Measurements from ENCODE around the gene TBCD. TPM values are rescaled to one million over a fixed set of nuclear protein-coding genes. Genes with fewer than 3 reads are reported as not detected.

The TBCD gene
- total RNA-seq, 1 donor from 2014 or later = 118 TPM

- H3K9me3 Mint-ChIP-seq (ENCODE audit: unreplicated experiment) = peaks cover 1% of the 10 kb centered on the region
- H3K4me3 Mint-ChIP-seq (ENCODE audit: unreplicated experiment) = no peak overlapping the region
- peaks cover 1% of the 10 kb centered on the region for H3K27me3 Mint-ChIP-seq (ENCODE audit: unreplicated experiment)
- no peaks in the 10 kb centered on the region for H3K36me3 Mint-ChIP-seq (ENCODE audit: unreplicated experiment)
- H3K4me1 Mint-ChIP-seq (ENCODE audit: low read depth, unreplicated experiment) = no peaks in the 10 kb centered on the region
- TF ChIP-seq, protein P1, sequence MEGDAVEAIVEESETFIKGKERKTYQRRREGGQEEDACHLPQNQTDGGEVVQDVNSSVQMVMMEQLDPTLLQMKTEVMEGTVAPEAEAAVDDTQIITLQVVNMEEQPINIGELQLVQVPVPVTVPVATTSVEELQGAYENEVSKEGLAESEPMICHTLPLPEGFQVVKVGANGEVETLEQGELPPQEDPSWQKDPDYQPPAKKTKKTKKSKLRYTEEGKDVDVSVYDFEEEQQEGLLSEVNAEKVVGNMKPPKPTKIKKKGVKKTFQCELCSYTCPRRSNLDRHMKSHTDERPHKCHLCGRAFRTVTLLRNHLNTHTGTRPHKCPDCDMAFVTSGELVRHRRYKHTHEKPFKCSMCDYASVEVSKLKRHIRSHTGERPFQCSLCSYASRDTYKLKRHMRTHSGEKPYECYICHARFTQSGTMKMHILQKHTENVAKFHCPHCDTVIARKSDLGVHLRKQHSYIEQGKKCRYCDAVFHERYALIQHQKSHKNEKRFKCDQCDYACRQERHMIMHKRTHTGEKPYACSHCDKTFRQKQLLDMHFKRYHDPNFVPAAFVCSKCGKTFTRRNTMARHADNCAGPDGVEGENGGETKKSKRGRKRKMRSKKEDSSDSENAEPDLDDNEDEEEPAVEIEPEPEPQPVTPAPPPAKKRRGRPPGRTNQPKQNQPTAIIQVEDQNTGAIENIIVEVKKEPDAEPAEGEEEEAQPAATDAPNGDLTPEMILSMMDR (IDR thresholded peaks at IDR 0.05; ENCODE audit: partially characterized antibody, unreplicated experiment) = no peak
- no peak overlapping the region for H3K27ac Mint-ChIP-seq (ENCODE audit: unreplicated experiment)
- no peak for DNase-seq
Observed at GRCh38 chr17:82704886-82705285, 47.0 kb upstream of the TBCD start.

DNA sequence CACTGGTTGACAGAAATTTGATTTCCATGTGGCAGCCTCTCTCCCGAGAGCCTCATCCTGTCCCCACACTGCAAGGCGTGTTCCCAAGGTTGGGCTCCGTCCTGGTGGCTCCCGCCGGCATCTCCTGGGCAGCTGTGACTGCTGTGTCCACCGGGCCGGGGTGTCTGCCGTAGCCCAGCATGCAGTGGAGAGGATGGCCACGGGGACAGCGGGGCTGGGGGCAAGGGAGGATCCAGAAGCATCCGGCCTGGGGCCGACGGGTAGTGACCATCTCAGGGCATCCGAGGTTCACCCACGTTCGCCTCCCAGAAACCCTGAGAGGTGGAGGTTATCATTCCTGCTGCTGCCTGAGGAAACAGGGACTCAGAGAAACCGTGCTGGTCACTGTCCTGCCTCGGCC, 46.1 kb upstream of the TBCD start:
- Mint-ChIP-seq H3K27me3 (ENCODE audit: unreplicated experiment) (peaks cover 1% of the 10 kb centered on the region), H3K9me3 (ENCODE audit: unreplicated experiment) (peaks cover 1% of the 10 kb centered on the region), H3K36me3 (ENCODE audit: unreplicated experiment) (no peaks in the 10 kb centered on the region), H3K27ac (ENCODE audit: unreplicated experiment) (no peak overlapping the region), H3K4me1 (ENCODE audit: low read depth, unreplicated experiment) (no peaks in the 10 kb centered on the region), H3K4me3 (ENCODE audit: unreplicated experiment) (no peak overlapping the region)
- TF ChIP-seq, protein P1 (IDR thresholded peaks at IDR 0.05; ENCODE audit: partially characterized antibody, unreplicated experiment) = no peak
- no peak for DNase-seq

- peaks cover 4% of the 10 kb centered on the region for H3K4me1 Mint-ChIP-seq (ENCODE audit: low read depth, unreplicated experiment)
- no peak overlapping the region for H3K4me3 Mint-ChIP-seq (ENCODE audit: unreplicated experiment)
- no peaks in the 10 kb centered on the region for H3K36me3 Mint-ChIP-seq (ENCODE audit: unreplicated experiment)
- no peak for DNase-seq
- no peaks in the 10 kb centered on the region for H3K27me3 Mint-ChIP-seq (ENCODE audit: unreplicated experiment)
- H3K9me3 Mint-ChIP-seq (ENCODE audit: unreplicated experiment) = peaks cover 5% of the 10 kb centered on the region
- H3K27ac Mint-ChIP-seq (ENCODE audit: unreplicated experiment) = no peak overlapping the region
- TF ChIP-seq, protein P1 (IDR thresholded peaks at IDR 0.05; ENCODE audit: partially characterized antibody, unreplicated experiment) = no peak
Observed at GRCh38 chr17:82709024-82709675, 42.7 kb upstream of the TBCD start.

GRCh38 chr17:82709676-82710498, 42.0 kb upstream of the TBCD start:
- TF ChIP-seq, protein P1 (IDR thresholded peaks at IDR 0.05; ENCODE audit: partially characterized antibody, unreplicated experiment) = no peak
- H3K36me3 Mint-ChIP-seq (ENCODE audit: unreplicated experiment) = no peaks in the 10 kb centered on the region
- DNase-seq = no peak

More at GRCh38 chr17:82709676-82710498, 42.0 kb upstream of the TBCD start:
- no peaks in the 10 kb centered on the region for H3K27me3 Mint-ChIP-seq (ENCODE audit: unreplicated experiment)
- H3K27ac Mint-ChIP-seq (ENCODE audit: unreplicated experiment) = no peak overlapping the region
- peaks cover 5% of the 10 kb centered on the region for H3K9me3 Mint-ChIP-seq (ENCODE audit: unreplicated experiment)
- peaks cover 4% of the 10 kb centered on the region for H3K4me1 Mint-ChIP-seq (ENCODE audit: low read depth, unreplicated experiment)
- no peak overlapping the region for H3K4me3 Mint-ChIP-seq (ENCODE audit: unreplicated experiment)

Measured in glutamatergic neuron (in vitro differentiated cells).